ENCODE results near the gene COPS7B. TPM values are rescaled to one million over a fixed set of nuclear protein-coding genes. Genes with fewer than 3 reads are reported as not detected.
"Not testable (repeated sequence)": the region's sequence is repeated elsewhere in the genome, so short reads cannot be mapped to it uniquely, and the experiment has no call there.

Gene COPS7B
- total RNA-seq, 1 experiment from 2014 or later = 43.5 TPM

- no peak for ATAC-seq
- H3K4me1 ChIP-seq (ENCODE audit: insufficient read depth, low read length) = no peaks in the 10 kb centered on the region
- no peaks in the 10 kb centered on the region for H3F3A ChIP-seq (ENCODE audit: low read length, unreplicated experiment)
- TF ChIP-seq EZH2phosphoT487 (IDR thresholded peaks at IDR 0.05; ENCODE audit: borderline replicate concordance, low read length) = no peak
- no peak for TF ChIP-seq EZH2 (IDR thresholded peaks at IDR 0.05; ENCODE audit: low read length, unreplicated experiment)
- no peak for TF ChIP-seq CTCF (conservative IDR thresholded peaks at IDR 0.05; ENCODE audit: low read depth, low read length)
- H2AFZ ChIP-seq (ENCODE audit: low read length) = no peak overlapping the region
- DNase-seq = no peak
- no peaks in the 10 kb centered on the region for H3K9me3 ChIP-seq (ENCODE audit: low read length)
- POLR2A ChIA-PET (ENCODE audit: unreplicated experiment) = no interaction called here
- no peak overlapping the region for H3K4me2 ChIP-seq (ENCODE audit: low read length)
- H3K27me3 ChIP-seq (ENCODE audit: low read length) = no peaks in the 10 kb centered on the region
- no TSS peak for BruUV-seq (replicated peaks)
- CTCF ChIA-PET = no interaction called here
- H3K79me2 ChIP-seq (ENCODE audit: low read length) = no peaks in the 10 kb centered on the region
- H3K4me3 ChIP-seq (ENCODE audit: low read length) = no peak overlapping the region
- H3K36me3 ChIP-seq (ENCODE audit: low read depth, low read length) = no peaks in the 10 kb centered on the region
- H3K9me2 ChIP-seq (replicated peaks; ENCODE audit: low read length) = no peaks in the 10 kb centered on the region
- no peaks in the 10 kb centered on the region for H4K20me1 ChIP-seq (ENCODE audit: low read length)
- no peak overlapping the region for H3K9ac ChIP-seq (ENCODE audit: low read length)
- intact Hi-C loops (cut with micrococcal nuclease) = no loop called here
- H3K27ac ChIP-seq (ENCODE audit: low read length) = no peak overlapping the region
These were observed 42.7 kb upstream of the COPS7B start for GRCh38 chr2:231743376-231744116.

GRCh38 chr2:231745303-231746038 lies 40.8 kb upstream of the COPS7B start:
- ATAC-seq (no peak), DNase-seq (no peak)
- Histone ChIP-seq H3K9ac (ENCODE audit: low read length) (no peak overlapping the region), H2AFZ (ENCODE audit: low read length) (no peak overlapping the region), H3K4me1 (ENCODE audit: insufficient read depth, low read length) (no peaks in the 10 kb centered on the region), H3F3A (ENCODE audit: low read length, unreplicated experiment) (no peaks in the 10 kb centered on the region), H4K20me1 (ENCODE audit: low read length) (no peaks in the 10 kb centered on the region), H3K4me3 (ENCODE audit: low read length) (no peak overlapping the region), H3K4me2 (ENCODE audit: low read length) (no peak overlapping the region), H3K9me3 (ENCODE audit: low read length) (no peaks in the 10 kb centered on the region), H3K9me2 (replicated peaks; ENCODE audit: low read length) (no peaks in the 10 kb centered on the region), H3K27me3 (ENCODE audit: low read length) (no peaks in the 10 kb centered on the region), H3K27ac (ENCODE audit: low read length) (no peak overlapping the region), H3K36me3 (ENCODE audit: low read depth, low read length) (no peaks in the 10 kb centered on the region), H3K79me2 (ENCODE audit: low read length) (no peaks in the 10 kb centered on the region)
- intact Hi-C loops (cut with micrococcal nuclease) = no loop called here
- ChIA-PET POLR2A (ENCODE audit: unreplicated experiment) (no interaction called here), CTCF (no interaction called here)
- BruUV-seq (replicated peaks) = no TSS peak
- TF ChIP-seq CTCF (conservative IDR thresholded peaks at IDR 0.05; ENCODE audit: low read depth, low read length) = no peak
- no peak for TF ChIP-seq EZH2phosphoT487 (IDR thresholded peaks at IDR 0.05; ENCODE audit: borderline replicate concordance, low read length)
- TF ChIP-seq EZH2 (IDR thresholded peaks at IDR 0.05; ENCODE audit: low read length, unreplicated experiment) = no peak

- H3K36me3 ChIP-seq (ENCODE audit: low read depth, low read length); DNase-seq; ATAC-seq; H3K79me2 ChIP-seq (ENCODE audit: low read length); intact Hi-C loops (cut with micrococcal nuclease); H3K4me1 ChIP-seq (ENCODE audit: insufficient read depth, low read length); POLR2A ChIA-PET (ENCODE audit: unreplicated experiment); H2AFZ ChIP-seq (ENCODE audit: low read length); H4K20me1 ChIP-seq (ENCODE audit: low read length); H3K9ac ChIP-seq (ENCODE audit: low read length); H3K4me3 ChIP-seq (ENCODE audit: low read length); H3K27ac ChIP-seq (ENCODE audit: low read length); CTCF ChIA-PET; H3K9me2 ChIP-seq (replicated peaks; ENCODE audit: low read length); BruUV-seq (replicated peaks); H3K9me3 ChIP-seq (ENCODE audit: low read length); H3K4me2 ChIP-seq (ENCODE audit: low read length); H3F3A ChIP-seq (ENCODE audit: low read length, unreplicated experiment); H3K27me3 ChIP-seq (ENCODE audit: low read length): not testable (repeated sequence)
These were observed 37.9 kb upstream of the COPS7B start for GRCh38 chr2:231748153-231748896.

GRCh38 chr2:231749016-231749415 lies 37.2 kb upstream of the COPS7B start:
- H3K27me3 ChIP-seq (ENCODE audit: low read length); H3K36me3 ChIP-seq (ENCODE audit: low read depth, low read length); DNase-seq; H2AFZ ChIP-seq (ENCODE audit: low read length); H3K4me2 ChIP-seq (ENCODE audit: low read length); BruUV-seq (replicated peaks); H3K9ac ChIP-seq (ENCODE audit: low read length); H3K4me3 ChIP-seq (ENCODE audit: low read length); H3K4me1 ChIP-seq (ENCODE audit: insufficient read depth, low read length); H3K9me2 ChIP-seq (replicated peaks; ENCODE audit: low read length); H3F3A ChIP-seq (ENCODE audit: low read length, unreplicated experiment); POLR2A ChIA-PET (ENCODE audit: unreplicated experiment); H3K27ac ChIP-seq (ENCODE audit: low read length); H3K79me2 ChIP-seq (ENCODE audit: low read length); ATAC-seq; CTCF ChIA-PET; H3K9me3 ChIP-seq (ENCODE audit: low read length); intact Hi-C loops (cut with micrococcal nuclease); H4K20me1 ChIP-seq (ENCODE audit: low read length): not testable (repeated sequence)
